ENCODE results near the gene GUCD1.

DNA sequence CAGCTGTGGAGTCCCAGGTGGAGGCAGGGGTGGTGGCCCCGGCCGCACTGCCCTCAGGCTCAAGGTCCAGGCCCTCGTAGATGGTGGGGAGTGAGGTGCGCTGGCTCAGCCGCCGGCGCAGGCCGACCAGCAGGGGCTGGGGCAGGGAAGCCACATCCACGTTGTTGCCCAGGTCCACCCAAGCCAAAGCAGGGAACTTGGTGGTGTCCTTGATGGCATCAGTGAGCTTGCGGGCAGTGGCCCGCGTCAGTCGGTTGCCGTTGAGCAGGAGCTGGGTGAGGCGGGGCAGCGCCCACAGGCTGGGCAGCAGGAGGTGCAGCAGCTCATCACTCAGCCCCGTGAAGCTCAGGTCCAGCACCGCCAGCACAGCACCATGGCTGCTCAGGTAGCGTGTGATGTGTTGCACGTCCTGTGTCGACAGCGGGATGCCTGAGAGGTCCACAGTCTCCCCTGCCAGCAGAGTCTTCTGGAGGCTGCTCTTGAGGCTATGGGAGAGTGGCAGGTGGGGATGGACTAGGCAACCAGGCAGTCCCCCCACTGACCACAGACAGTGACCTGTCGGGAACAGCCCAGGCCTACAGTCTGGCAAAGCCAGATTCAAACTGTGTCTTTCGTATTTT lies 31.1 kb upstream of the GUCD1 start:
- TF ChIP-seq, protein P1, sequence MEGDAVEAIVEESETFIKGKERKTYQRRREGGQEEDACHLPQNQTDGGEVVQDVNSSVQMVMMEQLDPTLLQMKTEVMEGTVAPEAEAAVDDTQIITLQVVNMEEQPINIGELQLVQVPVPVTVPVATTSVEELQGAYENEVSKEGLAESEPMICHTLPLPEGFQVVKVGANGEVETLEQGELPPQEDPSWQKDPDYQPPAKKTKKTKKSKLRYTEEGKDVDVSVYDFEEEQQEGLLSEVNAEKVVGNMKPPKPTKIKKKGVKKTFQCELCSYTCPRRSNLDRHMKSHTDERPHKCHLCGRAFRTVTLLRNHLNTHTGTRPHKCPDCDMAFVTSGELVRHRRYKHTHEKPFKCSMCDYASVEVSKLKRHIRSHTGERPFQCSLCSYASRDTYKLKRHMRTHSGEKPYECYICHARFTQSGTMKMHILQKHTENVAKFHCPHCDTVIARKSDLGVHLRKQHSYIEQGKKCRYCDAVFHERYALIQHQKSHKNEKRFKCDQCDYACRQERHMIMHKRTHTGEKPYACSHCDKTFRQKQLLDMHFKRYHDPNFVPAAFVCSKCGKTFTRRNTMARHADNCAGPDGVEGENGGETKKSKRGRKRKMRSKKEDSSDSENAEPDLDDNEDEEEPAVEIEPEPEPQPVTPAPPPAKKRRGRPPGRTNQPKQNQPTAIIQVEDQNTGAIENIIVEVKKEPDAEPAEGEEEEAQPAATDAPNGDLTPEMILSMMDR (IDR thresholded peaks at IDR 0.05; ENCODE audit: low read length) = no peak
- no peak for TF ChIP-seq EZH2 (IDR thresholded peaks at IDR 0.05; ENCODE audit: borderline replicate concordance, low read length)

All from OCI-LY1 (cell line).